ENCODE measurements around the gene ACTL7B. TPM values are rescaled to one million over a fixed set of nuclear protein-coding genes. Genes with fewer than 3 reads are reported as not detected.
A peak's percentile ranks its signal among the peaks of the same experiment; 100 is the strongest.

Gene ACTL7B
- polyA plus RNA-seq, 6 donors from 2014 or later: not detected

DNA sequence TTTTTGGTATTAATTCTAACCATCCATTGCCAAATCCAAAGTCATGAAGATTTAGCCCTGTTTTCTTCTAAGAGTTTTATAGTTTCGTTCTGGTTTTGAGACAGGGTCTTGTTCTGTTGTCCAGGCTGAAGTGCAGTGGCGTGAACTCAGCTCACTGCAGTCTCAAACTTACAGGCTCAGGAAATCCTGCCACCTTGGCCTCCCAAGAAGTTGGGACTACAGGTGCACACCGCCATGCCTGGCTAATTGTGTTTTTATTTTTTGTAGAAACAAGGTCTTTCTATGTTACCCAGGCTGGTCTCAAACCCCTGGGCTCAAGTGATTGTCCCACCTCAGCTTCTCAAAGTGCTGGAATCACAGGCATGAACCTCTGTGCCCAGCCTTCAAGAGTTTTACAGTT lies 27.3 kb upstream of the ACTL7B start:
- H3K27ac Mint-ChIP-seq: no peak overlapping the region
- H3K4me3 Mint-ChIP-seq: no peak overlapping the region
- no peaks in the 10 kb centered on the region for H3K27me3 Mint-ChIP-seq
- H3K9me3 Mint-ChIP-seq: no peaks in the 10 kb centered on the region
- DNase-seq: no peak
- peaks cover 20 to 55% of the 10 kb centered on the region in 2 donors for H3K36me3 Mint-ChIP-seq
- ATAC-seq (ENCODE audit: low read depth in 2 of 2): no peak
- no peaks in the 10 kb centered on the region for H3K4me1 Mint-ChIP-seq

DNA sequence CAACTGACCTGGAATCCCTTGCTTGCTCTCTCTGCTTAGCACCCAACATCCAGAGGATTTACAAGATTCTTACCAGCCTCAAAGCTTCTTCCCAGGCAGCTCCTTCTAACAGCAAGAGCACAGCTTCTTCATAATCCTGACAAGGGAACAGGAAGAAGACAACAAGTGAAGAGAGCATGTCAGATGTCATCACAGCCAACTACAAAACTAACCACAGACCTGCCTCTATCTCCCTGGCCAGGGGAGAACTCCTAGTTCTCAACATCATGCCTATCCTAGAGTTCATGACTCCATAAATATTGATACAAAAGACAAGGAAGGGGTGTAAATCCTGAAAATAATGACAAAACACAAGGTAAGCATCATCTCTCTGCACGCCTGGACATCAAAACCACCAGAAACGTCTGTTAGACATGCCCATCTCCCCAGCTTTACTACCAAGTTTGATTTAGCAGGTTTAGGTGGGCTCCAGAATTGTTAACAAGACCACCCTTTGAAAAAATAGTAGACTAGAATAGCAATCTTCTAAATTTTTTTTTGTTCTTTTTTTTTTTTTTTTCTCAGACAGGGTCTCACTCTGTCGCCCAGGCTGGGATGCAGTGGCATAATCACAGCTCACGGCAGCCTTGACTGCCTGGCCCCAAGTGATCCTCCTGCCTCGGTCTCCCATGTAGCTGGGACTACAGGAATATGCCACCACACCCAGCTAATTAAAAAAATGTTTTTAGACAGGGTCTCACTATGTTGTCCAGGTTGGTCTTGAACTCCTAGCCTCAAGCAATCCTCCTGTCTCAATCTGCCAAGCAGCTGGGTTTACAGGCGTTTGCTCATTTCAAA lies 26.5 kb upstream of the ACTL7B start:
- DNase-seq (no peak), ATAC-seq (ENCODE audit: low read depth in 2 of 2) (no peak)
- Mint-ChIP-seq H3K4me3 (no peak overlapping the region), H3K27ac (no peak overlapping the region), H3K4me1 (no peaks in the 10 kb centered on the region), H3K27me3 (no peaks in the 10 kb centered on the region), H3K9me3 (no peaks in the 10 kb centered on the region), H3K36me3 (peaks cover 27 to 63% of the 10 kb centered on the region in 2 donors)

DNA sequence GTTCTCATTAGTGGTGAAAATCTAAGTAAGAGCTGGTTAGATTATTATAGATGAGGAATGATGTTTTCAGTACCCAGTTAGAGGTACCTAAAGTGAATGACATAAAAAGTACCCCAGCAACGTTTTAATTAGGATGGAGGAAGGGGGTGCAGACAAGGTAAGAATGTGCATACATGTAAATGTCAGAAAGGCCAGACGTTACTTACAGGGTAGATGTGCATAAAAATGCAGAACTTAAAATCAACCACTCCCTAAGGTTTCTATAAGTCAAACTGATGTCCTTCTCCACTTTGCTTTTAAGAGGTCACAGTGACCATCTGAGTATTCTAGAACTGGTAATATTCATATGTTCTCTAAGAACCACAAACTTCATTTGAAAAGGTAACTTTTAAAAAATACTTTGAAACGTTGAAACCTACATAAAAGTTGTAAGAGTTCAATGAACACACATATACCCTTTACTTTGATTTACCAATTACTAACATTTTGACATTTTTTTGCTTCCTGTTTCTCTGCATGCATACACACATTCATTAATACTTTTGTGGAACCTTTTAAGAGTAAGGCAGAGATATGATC lies 25.0 kb upstream of the ACTL7B start:
- H3K27me3 Mint-ChIP-seq: no peaks in the 10 kb centered on the region
- peak overlapping the region in 1 of 6 donors; percentile 65 for H3K27ac Mint-ChIP-seq
- no peak for ATAC-seq (ENCODE audit: low read depth in 2 of 2)
- no peak overlapping the region for H3K4me3 Mint-ChIP-seq
- H3K4me1 Mint-ChIP-seq: no peaks in the 10 kb centered on the region
- peaks cover 31 to 65% of the 10 kb centered on the region in 2 donors for H3K36me3 Mint-ChIP-seq
- H3K9me3 Mint-ChIP-seq: no peaks in the 10 kb centered on the region
- DNase-seq: no peak

DNA sequence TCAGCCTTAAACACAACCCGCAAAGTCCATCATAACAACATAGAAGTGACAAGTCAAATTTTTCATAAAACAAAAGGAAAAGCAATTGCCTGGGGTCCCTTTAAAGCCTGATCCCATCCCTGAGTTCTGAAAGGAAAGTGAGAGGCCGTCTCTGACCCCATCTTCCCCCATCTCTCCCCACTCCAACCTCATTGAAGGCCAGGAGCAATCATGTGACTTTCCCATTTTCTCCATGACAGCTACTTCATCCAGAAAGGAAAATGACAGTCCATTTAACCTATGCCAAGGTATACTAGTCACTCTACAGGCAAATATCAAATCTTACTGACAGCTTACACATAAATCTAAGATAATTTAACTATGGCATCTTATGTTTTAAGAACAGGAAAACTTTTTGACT lies 21.7 kb upstream of the ACTL7B start:
- H3K9me3 Mint-ChIP-seq: no peaks in the 10 kb centered on the region
- ATAC-seq (ENCODE audit: low read depth in 2 of 2) (no peak), DNase-seq (no peak)
- H3K4me3 Mint-ChIP-seq: no peak overlapping the region
- H3K4me1 Mint-ChIP-seq: no peaks in the 10 kb centered on the region
- no peaks in the 10 kb centered on the region for H3K27me3 Mint-ChIP-seq
- peaks cover 30 to 79% of the 10 kb centered on the region in 2 donors for H3K36me3 Mint-ChIP-seq
- H3K27ac Mint-ChIP-seq: no peak overlapping the region

DNA sequence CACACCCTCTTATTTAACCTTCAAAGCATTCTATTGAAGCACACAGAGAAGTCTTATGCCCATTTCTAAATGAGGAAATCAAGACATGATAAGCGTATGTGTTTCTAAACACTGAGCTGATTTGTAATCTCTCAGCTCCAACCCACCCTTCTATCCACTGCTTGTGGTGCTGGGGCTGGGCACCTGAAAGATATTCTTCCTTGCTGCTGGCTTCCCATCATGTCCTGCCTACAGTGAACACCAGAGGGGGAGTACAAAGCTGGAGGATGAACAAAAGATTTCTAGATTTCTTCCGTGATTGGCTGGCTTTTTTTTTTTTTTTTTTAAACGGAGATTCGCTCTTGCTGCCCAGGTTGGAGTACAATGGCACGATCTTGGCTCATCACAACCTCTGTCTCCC lies 20.6 kb upstream of the ACTL7B start:
- ATAC-seq (ENCODE audit: low read depth in 2 of 2): no peak
- H3K4me1 Mint-ChIP-seq: no peaks in the 10 kb centered on the region
- DNase-seq: no peak
- H3K36me3 Mint-ChIP-seq: peaks cover 40 to 78% of the 10 kb centered on the region in 2 donors
- H3K27me3 Mint-ChIP-seq: no peaks in the 10 kb centered on the region
- H3K9me3 Mint-ChIP-seq: peaks cover 0 to 7% (median 0%) of the 10 kb centered on the region in 7 donors
- H3K4me3 Mint-ChIP-seq: no peak overlapping the region
- H3K27ac Mint-ChIP-seq: peak overlapping the region in 1 of 6 donors; percentile 42

DNA sequence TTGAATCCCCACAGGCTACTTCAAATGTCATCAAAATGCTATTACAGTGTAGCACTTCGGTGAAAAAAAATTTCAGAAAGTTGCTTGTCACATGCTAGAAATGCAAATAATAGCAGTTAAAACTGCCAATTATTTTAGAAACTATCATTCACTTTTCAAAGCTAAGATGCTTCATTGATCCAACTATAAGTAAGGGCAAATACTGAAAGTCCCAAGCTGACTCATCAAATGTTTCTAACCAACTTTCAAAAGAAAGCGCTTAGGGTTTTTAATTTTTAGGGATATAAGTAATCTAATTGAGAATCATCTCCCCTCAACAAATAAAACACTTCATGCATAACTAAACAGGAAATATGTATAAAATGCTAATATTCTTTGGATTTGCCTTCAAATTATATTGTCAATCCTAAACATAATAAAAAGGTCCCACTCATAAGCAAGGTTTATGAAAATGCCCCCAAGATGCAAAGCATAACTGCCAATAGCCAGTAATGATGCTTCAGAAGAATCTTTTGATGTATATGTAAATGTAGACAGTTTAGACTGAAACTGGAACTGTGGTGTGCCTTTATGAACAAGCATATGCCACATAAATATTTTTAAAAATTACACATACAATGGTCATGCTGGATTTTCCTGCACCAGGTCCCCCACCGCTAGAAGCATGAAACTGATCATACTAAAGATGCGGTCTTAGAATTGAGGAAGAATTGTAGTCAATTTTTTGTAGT lies 18.4 kb upstream of the ACTL7B start:
- no peak for ATAC-seq (ENCODE audit: low read depth in 2 of 2)
- no peaks in the 10 kb centered on the region for H3K4me1 Mint-ChIP-seq

DNA sequence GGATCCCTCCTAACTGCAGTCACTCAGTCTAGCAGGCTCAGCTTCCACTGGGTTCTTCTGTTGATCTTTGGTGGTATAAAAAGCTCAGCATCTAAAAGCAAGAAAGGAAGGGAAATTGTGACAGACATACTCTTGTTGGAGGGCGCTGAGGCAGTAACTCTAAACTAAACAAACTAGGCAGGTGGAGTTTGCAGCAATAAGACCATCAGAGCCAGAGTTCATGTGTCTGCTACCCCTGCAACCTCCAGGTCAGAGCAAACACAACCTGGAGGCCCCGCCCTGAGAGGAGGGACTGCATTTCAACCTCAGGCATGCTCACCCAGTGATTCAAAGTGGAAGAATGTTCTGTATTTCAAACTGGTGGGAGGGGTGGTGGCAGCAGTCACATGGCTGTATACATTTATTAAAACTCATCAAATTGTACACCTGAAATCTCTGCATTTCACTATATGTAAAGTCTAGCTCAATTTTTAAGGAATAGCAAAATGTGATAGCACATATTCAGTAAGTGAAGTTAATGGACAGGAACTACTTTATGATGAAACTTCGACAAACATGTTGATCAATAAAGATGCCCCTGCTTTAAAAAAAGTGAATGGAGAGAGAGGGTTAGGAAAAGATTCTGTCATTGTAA lies 13.4 kb upstream of the ACTL7B start:
- H3K27ac Mint-ChIP-seq: peak overlapping the region in 1 of 6 donors; percentile 15
- no peak for DNase-seq
- H3K4me3 Mint-ChIP-seq: no peak overlapping the region
- peaks cover 0 to 7% (median 0%) of the 10 kb centered on the region in 7 donors for H3K9me3 Mint-ChIP-seq
- no peak for ATAC-seq (ENCODE audit: low read depth in 2 of 2)
- H3K4me1 Mint-ChIP-seq: no peaks in the 10 kb centered on the region
- peaks cover 33 to 44% of the 10 kb centered on the region in 2 donors for H3K36me3 Mint-ChIP-seq
- H3K27me3 Mint-ChIP-seq: no peaks in the 10 kb centered on the region

More for the DNA sequence above, 18.4 kb upstream of the ACTL7B start:
- no peaks in the 10 kb centered on the region for H3K27me3 Mint-ChIP-seq
- peaks cover 29 to 72% of the 10 kb centered on the region in 2 donors for H3K36me3 Mint-ChIP-seq
- H3K4me3 Mint-ChIP-seq: no peak overlapping the region
- DNase-seq: no peak
- H3K9me3 Mint-ChIP-seq: peaks cover 0 to 7% (median 0%) of the 10 kb centered on the region in 7 donors
- peak overlapping the region in 1 of 6 donors; percentile 30 for H3K27ac Mint-ChIP-seq

DNA sequence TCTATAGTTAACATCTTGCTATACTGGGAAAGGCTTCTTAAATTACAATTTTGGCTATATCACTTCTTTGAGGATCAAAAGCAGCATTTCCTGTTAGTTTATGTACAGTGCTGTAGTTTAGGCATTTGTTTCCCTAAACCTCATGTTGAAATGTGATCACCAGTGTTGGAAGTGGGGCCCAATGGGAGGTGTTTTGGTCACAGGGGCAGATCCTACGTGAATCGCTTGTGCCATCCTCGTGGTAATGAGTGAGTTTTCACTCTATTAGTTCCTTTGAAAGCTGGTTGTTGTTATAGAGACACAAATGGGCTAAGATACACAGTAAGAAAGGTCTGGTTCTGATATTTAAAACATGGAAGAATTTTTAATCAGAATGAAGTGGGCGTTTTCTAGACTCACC lies 12.0 kb upstream of the ACTL7B start:
- Mint-ChIP-seq H3K36me3 (peaks cover 33 to 36% of the 10 kb centered on the region in 2 donors), H3K27me3 (no peaks in the 10 kb centered on the region), H3K4me1 (no peaks in the 10 kb centered on the region), H3K27ac (peak overlapping the region in 1 of 6 donors; percentile 39), H3K9me3 (peaks cover 0 to 7% (median 0%) of the 10 kb centered on the region in 7 donors), H3K4me3 (no peak overlapping the region)
- DNase-seq: no peak
- no peak for ATAC-seq (ENCODE audit: low read depth in 2 of 2)

DNA sequence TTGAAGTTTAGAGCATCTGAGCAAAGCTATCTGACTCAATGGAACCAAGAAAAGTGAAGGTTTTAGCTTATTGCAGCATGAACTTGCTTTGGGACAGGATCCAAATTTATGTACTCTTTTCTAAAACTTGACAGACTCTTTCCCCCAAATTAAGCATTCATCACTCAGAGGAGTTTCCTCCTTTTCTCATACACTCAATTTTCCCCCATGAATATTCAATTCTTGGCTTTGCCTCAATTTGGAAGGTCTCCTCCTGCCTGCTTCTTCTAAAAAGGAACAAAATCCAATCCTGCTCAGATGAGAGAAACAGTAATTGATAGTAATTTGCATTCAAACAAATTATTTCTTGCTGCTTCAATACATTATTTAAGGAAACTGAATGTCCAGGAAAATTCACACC lies 11.3 kb upstream of the ACTL7B start:
- peaks cover 30 to 35% of the 10 kb centered on the region in 2 donors for H3K36me3 Mint-ChIP-seq
- DNase-seq (no peak), ATAC-seq (ENCODE audit: low read depth in 2 of 2) (no peak)
- no peaks in the 10 kb centered on the region for H3K4me1 Mint-ChIP-seq
- H3K27me3 Mint-ChIP-seq: no peaks in the 10 kb centered on the region
- no peak overlapping the region for H3K4me3 Mint-ChIP-seq
- peaks cover 0 to 7% (median 0%) of the 10 kb centered on the region in 7 donors for H3K9me3 Mint-ChIP-seq
- H3K27ac Mint-ChIP-seq: peak overlapping the region in 1 of 6 donors; percentile 11

DNA sequence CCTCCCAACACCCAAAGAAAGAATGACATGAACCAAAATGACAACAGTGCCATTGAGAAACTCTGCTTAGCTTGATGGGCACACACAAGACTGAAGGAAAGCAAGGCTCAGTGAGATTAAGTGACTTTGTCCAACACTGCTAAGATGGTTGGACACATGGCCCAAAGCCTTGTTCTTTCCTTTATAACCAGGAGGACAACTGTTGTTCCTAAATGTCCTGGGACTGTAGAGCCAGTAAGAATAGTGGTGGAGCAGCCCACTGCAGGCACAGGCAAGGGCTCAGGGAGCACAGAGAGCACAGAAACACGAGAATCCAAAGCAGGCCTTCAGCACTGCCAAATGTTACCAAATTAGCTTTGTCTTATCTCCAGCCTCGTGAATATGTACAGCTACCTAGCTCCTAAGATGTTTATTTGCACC lies 10.2 kb upstream of the ACTL7B start:
- H3K36me3 Mint-ChIP-seq: peaks cover 20 to 27% of the 10 kb centered on the region in 2 donors
- H3K27me3 Mint-ChIP-seq: no peaks in the 10 kb centered on the region
- H3K9me3 Mint-ChIP-seq: no peaks in the 10 kb centered on the region
- ATAC-seq (ENCODE audit: low read depth in 2 of 2) (no peak), DNase-seq (no peak)
- no peak overlapping the region for H3K4me3 Mint-ChIP-seq
- no peaks in the 10 kb centered on the region for H3K4me1 Mint-ChIP-seq
- no peak overlapping the region for H3K27ac Mint-ChIP-seq

DNA sequence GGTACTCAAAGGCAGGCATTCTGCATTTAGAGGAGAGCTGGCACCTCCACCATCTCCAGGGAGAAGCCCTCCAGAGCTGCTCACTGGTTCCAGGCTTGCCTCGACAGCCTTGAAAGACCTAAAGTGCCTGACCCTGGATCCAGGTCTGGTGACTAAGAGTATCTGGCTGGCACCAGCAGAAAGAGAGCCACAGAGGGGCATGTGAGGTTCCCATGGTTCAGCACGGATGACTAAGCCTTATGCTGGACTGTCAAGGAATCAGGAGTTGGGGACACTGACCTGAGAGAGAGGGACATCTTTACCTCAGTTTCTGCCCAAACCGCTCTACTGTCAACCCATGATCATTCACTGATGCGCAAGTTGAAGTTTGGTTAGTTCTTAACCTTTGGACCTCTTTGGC lies 9.3 kb upstream of the ACTL7B start:
- DNase-seq: no peak
- no peaks in the 10 kb centered on the region for H3K9me3 Mint-ChIP-seq
- H3K4me3 Mint-ChIP-seq: no peak overlapping the region
- no peak for ATAC-seq (ENCODE audit: low read depth in 2 of 2)
- no peaks in the 10 kb centered on the region for H3K27me3 Mint-ChIP-seq
- H3K4me1 Mint-ChIP-seq: no peaks in the 10 kb centered on the region
- peaks cover 20 to 21% of the 10 kb centered on the region in 2 donors for H3K36me3 Mint-ChIP-seq
- no peak overlapping the region for H3K27ac Mint-ChIP-seq

DNA sequence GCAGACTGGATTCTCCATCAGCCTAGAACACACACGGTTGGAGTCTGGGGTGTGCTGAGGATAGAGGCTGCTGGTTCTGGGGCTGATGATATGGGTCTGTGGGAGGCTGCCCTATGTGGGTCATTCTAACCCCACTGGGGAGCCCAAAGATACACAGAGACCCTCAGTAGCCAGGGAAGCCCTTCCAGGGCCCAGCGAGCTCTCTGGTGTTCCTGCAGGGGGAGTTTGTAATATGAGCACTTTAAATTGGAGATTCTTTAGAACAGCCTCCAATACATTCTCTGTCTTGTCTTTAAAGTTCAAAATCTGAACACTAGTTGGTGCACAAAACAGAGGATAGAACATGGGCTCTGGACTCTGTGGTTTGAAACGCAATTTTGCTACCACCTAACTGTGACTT lies 8.7 kb upstream of the ACTL7B start:
- Mint-ChIP-seq H3K9me3 (peaks cover 0 to 5% (median 0%) of the 10 kb centered on the region in 7 donors), H3K27me3 (no peaks in the 10 kb centered on the region), H3K36me3 (peaks cover 18 to 20% of the 10 kb centered on the region in 2 donors), H3K4me1 (peaks cover 0 to 4% (median 0%) of the 10 kb centered on the region in 3 donors), H3K27ac (peak overlapping the region in 1 of 6 donors; percentile 34), H3K4me3 (no peak overlapping the region)
- ATAC-seq (ENCODE audit: low read depth in 2 of 2) (no peak), DNase-seq (no peak)

DNA sequence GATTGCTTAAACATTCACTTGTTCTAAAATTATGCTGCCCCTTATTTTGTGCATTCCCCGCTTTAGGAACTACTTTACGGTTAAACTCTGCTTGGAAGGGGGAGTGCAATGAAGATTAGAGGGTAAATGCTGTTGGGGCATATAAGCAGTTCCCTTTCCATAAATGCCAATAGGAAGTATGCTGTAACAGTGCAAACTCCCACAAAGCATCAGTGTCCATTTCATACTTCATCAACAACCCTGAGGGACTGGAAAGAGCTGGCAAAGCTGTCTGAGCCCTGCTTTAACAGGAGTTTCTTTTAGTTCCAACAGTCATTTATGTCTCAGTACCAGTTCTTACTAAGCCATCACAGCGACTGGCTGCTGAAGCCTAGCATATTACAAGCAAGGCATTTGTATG lies 8.1 kb upstream of the ACTL7B start:
- no peak for ATAC-seq (ENCODE audit: low read depth in 2 of 2)
- peaks cover 17 to 19% of the 10 kb centered on the region in 2 donors for H3K36me3 Mint-ChIP-seq
- no peak for DNase-seq
- H3K4me1 Mint-ChIP-seq: peaks cover 0 to 4% (median 0%) of the 10 kb centered on the region in 3 donors
- peaks cover 0 to 6% (median 0%) of the 10 kb centered on the region in 7 donors for H3K9me3 Mint-ChIP-seq
- H3K27me3 Mint-ChIP-seq: no peaks in the 10 kb centered on the region
- H3K27ac Mint-ChIP-seq: no peak overlapping the region
- H3K4me3 Mint-ChIP-seq: no peak overlapping the region

Data from naive B cell (primary cell).